T follicular helper cell (primary cell): Measurements from ENCODE around the gene SFXN2.
"Not testable (repeated sequence)": the region's sequence is repeated elsewhere in the genome, so short reads cannot be mapped to it uniquely, and the experiment has no call there.

Source experiments
- DNase-seq: peaks from one replicate; pipeline ENCODE4 v3.0.0-alpha.2; 2020; ENCODE audit warnings: low read depth
- total RNA-seq, 2 experiments: gene quantifications; one replicate each; lab custom pipeline; 2026; lab: John Stamatoyannopoulos, UW

The SFXN2 gene
- 29.9 to 38.4 reads per million in 2 experiments for total RNA-seq

GRCh38 chr10:102714621-102715455 is at the start of gene SFXN2:
Gene SFXN2, plus strand, starts transcription at chr10:102714636. Its CDS starts 12,001 bp downstream, at chr10:102726637.
- DNase-seq: peak; percentile 36

GRCh38 chr10:102665904-102666509 is 48.4 kb upstream of the SFXN2 start:
- no peak for DNase-seq

- not testable (repeated sequence) for DNase-seq
These were observed 47.0 kb upstream of the SFXN2 start for GRCh38 chr10:102667411-102667810.

- DNase-seq: no peak
These were observed 45.9 kb upstream of the SFXN2 start for GRCh38 chr10:102668326-102669107.

- DNase-seq: no peak
These were observed 45.0 kb upstream of the SFXN2 start for GRCh38 chr10:102669206-102670064.

GRCh38 chr10:102670065-102670670 is 44.3 kb upstream of the SFXN2 start:
- DNase-seq: no peak

- DNase-seq: no peak
These were observed 43.5 kb upstream of the SFXN2 start for GRCh38 chr10:102670871-102671434.

GRCh38 chr10:102673236-102673818 is 41.1 kb upstream of the SFXN2 start:
- DNase-seq: no peak

- DNase-seq: peak; percentile 80
These were observed 40.5 kb upstream of the SFXN2 start for GRCh38 chr10:102673819-102674511.

- no peak for DNase-seq
These were observed 39.9 kb upstream of the SFXN2 start for GRCh38 chr10:102674566-102674965.

- DNase-seq: no peak
These were observed 39.3 kb upstream of the SFXN2 start for GRCh38 chr10:102675011-102675665.

GRCh38 chr10:102675666-102676533 is 38.5 kb upstream of the SFXN2 start:
- DNase-seq: no peak

GRCh38 chr10:102676534-102677315 is 37.7 kb upstream of the SFXN2 start:
- DNase-seq: no peak

GRCh38 chr10:102677331-102678067 is 36.9 kb upstream of the SFXN2 start:
- no peak for DNase-seq

GRCh38 chr10:102678068-102678400 is 36.4 kb upstream of the SFXN2 start:
- no peak for DNase-seq

GRCh38 chr10:102678842-102679289 is 35.6 kb upstream of the SFXN2 start:
- DNase-seq: no peak

GRCh38 chr10:102679596-102679995 is 34.8 kb upstream of the SFXN2 start:
- DNase-seq: no peak
